ENCODE measurements around the gene KIRREL3.
A peak's percentile ranks its signal among the peaks of the same experiment; 100 is the strongest.

Gene KIRREL3

DNA sequence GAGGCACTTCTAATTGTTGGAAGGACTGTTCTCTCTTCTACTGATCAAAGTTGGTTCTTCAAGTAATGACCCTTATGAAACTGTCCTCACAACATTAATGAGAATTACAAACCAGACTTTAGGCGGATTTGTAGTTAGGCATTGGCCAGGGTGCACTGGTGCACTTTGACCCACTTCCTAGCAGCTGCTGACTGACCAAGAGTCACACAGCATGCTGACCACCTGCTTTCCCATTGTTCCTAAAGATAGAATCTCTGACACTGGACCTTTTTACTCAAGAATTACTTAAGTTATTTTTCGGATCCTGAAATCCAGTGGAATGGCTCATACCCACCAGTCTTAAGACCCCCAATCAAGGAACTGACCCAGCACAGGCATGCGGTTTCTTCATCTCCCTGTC is 381.1 kb downstream of the KIRREL3 start:
- no peak overlapping the region for H3K27ac ChIP-seq
- TF ChIP-seq, protein P1, sequence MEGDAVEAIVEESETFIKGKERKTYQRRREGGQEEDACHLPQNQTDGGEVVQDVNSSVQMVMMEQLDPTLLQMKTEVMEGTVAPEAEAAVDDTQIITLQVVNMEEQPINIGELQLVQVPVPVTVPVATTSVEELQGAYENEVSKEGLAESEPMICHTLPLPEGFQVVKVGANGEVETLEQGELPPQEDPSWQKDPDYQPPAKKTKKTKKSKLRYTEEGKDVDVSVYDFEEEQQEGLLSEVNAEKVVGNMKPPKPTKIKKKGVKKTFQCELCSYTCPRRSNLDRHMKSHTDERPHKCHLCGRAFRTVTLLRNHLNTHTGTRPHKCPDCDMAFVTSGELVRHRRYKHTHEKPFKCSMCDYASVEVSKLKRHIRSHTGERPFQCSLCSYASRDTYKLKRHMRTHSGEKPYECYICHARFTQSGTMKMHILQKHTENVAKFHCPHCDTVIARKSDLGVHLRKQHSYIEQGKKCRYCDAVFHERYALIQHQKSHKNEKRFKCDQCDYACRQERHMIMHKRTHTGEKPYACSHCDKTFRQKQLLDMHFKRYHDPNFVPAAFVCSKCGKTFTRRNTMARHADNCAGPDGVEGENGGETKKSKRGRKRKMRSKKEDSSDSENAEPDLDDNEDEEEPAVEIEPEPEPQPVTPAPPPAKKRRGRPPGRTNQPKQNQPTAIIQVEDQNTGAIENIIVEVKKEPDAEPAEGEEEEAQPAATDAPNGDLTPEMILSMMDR (conservative IDR thresholded peaks at IDR 0.05), result no peak
- no peak for TF ChIP-seq ZFX (IDR thresholded peaks at IDR 0.05)

DNA sequence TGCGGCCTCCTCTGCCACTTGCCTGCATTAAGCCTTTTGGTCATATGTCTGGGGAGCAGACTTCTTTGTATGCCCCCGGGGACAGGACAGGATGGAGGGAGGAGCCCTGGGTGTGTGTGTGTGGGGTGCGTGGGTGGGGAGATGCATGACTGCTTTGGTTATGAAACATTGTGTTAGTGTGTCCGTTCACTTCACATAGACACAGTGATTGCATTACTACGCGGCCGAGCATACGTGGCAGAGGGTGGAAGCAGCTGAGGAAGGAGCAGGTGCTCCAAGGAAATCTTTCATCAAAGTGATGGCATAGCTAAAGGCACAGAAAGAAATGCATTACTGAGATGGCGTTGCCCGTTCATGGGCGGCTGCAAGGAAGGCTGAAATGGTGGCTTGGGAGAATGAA is 384.7 kb downstream of the KIRREL3 start:
- no peak overlapping the region for H3K27ac ChIP-seq
- no peak for TF ChIP-seq ZFX (IDR thresholded peaks at IDR 0.05)
- TF ChIP-seq, protein P1 (conservative IDR thresholded peaks at IDR 0.05), result no peak

DNA sequence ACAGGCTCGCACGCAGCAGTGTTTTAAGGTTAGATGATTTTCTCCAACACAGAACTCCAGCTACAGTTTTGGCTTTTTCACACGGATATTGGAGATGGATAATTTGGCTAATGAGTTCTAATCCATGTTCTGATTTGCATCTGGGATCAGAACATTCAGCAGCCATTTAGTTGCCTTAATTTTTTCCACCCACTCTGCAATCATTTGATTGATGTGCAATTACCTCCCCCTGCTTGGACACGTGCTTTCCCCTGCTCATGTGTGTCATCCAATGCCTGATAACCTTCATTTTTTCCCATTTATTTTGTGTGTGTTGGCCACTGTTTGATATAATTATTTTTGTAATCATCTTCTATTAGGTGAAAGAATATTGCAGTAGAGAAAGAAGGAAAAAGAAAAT is 387.3 kb downstream of the KIRREL3 start:
- TF ChIP-seq, protein P1 (conservative IDR thresholded peaks at IDR 0.05), result no peak
- TF ChIP-seq ZFX (IDR thresholded peaks at IDR 0.05), result no peak
- no peak overlapping the region for H3K27ac ChIP-seq

DNA sequence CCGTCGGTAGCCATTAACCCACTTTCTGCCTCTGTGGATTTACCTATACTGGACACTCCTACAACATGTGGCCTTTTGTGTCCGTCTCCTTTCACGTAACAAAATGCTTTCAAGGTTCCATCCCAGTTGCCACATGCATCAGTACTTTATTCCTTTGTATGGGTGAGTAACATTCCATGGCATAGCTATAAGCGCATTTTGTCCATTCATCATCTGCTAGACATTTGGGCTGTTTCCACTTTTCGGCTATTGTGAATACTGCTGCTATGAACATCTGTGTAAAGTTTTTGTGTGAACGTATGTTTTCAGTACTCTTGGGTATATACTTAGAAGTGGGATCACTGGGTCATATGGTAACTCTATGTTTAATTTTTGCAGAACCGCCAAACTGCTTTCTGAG is 387.9 kb downstream of the KIRREL3 start:
- no peak overlapping the region for H3K27ac ChIP-seq
- TF ChIP-seq, protein P1 (conservative IDR thresholded peaks at IDR 0.05), result no peak
- no peak for TF ChIP-seq ZFX (IDR thresholded peaks at IDR 0.05)

DNA sequence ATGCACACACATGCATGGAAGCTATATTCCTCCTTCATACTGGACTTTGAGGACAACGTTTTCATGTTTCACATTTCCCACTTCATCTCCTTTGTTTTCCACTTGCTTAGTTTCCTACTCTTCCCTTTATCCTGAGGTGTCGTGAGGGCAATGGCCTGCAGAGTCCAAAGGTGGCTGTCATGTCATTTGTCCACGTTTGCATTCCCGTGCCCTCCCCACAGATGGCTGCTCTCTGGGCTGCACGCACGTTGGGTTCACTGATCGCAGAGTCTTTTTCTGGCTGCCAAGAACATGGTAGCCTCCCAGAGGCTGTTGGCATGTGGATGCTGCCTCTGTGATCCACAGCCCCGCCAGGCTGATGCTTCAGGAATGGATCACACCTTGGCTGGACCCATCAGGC is 389.1 kb downstream of the KIRREL3 start:
- H3K27ac ChIP-seq, result no peak overlapping the region
- TF ChIP-seq, protein P1 (conservative IDR thresholded peaks at IDR 0.05), result no peak
- TF ChIP-seq ZFX (IDR thresholded peaks at IDR 0.05), result no peak

DNA sequence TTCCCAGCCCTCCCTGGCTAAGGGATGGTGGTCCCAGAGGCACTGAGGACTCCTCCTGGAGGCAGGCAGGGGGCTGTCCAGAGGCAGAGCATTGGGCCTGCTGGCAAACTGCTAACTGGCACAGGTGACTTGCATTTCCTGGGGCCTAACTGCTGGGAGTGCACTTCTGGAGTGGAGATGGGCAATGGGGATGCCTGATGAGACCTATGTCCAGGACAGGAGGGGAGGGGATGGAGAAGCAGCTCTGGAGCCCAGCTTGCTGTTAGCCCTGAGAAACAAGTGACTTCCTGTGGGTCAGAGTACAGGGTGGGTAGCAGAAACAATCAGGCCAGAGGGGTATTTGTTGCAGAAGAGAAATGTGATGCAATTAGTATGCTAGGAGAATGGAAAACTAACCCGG is 391.9 kb downstream of the KIRREL3 start:
- no peak overlapping the region for H3K27ac ChIP-seq
- TF ChIP-seq, protein P1 (conservative IDR thresholded peaks at IDR 0.05), result no peak

DNA sequence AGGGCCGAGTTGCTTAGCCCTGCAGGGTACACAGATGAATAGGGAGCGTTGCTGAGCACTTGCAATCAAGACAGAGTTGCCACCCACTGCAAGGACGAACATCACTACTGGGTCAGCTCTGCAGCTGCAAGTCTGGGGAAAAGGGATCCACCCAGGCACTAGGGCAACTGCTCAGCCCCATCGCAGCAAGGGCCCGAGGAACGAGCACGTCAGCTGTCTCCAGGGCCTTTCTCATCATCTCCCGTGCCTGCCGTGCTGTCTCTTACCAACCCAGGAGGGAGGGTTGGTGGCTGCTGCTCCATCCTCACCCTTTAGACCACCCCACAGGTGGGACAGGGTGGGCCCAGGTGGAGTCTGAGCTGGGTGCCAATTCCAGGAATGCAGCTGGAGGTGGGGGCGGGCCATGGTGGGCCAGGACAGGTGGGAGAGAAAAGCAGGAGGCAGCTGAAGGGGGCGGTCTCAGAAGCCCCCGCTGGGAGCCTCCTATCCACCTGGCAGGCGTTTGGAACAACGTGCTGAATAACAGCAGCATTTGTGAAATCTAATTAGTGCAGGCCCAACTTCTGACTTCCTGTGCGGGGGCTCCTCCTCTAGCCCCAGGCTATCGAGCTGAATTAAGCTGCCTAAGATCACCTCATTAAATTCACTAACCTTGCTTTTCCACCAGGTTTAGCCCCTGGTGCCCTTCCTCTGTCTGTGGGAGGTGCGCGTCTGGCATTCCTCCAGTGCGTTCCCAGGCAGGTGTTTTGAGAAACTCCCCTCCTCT is 392.6 kb downstream of the KIRREL3 start:
- no peak for TF ChIP-seq ZFX (IDR thresholded peaks at IDR 0.05)
- TF ChIP-seq, protein P1 (conservative IDR thresholded peaks at IDR 0.05), result 0 out of 2 replicates have a peak, but pooled peaks have one; percentile 19

More for the DNA sequence above, 392.6 kb downstream of the KIRREL3 start:
- H3K27ac ChIP-seq, result no peak overlapping the region
